Neural progenitor cell (in vitro differentiated cells): Measurements from ENCODE around the gene GALNT8.

ENCODE experiments used
- CTCF ChIP-seq: fragments of 200-600 bp; sonication (generic); IDR thresholded peaks from 2 replicates; pipeline ENCODE4 v1.5.1; 2017; ENCODE audit warnings: antibody characterized with exemption, mild to moderate bottlenecking
- EZH2 ChIP-seq: fragments of 200-600 bp; sonication (generic); IDR thresholded peaks from 2 replicates; pipeline ENCODE4 v1.6.1; 2017; ENCODE audit warnings: antibody characterized with exemption, mild to moderate bottlenecking, moderate library complexity
- EZH2phosphoT487 ChIP-seq: fragments of 200-600 bp; sonication (generic); IDR thresholded peaks from 2 replicates; pipeline ENCODE4 v1.6.1; 2017; ENCODE audit warnings: antibody characterized with exemption

DNA sequence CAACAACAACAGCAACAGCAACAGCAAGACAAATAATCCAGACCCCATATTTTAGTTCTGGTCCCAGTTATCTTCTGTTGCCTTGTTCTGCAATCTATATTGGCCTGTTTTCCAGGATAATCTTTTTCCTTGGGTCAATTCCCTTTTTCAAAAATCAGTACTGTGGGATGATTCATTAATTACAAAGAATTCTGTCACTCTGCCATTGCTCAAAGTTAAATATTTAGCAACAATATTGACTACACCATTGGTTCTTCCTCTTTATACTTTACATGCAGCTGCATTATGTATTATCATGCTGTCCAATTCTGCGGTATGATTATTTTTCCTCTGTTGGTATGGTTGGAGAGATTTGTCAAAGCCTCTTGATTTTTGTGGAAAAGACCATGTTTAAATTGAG is 10.1 kb upstream of the GALNT8 start:
- no peak for TF ChIP-seq EZH2
- no peak for TF ChIP-seq CTCF
- TF ChIP-seq EZH2phosphoT487 = no peak
